DMS79 (cell line): ENCODE measurements around the gene PAPOLB.
A peak's percentile ranks its signal among the peaks of the same experiment; 100 is the strongest.

Experiments used
- DNase-seq: peaks from one replicate; lab custom pipeline; 2025; lab: John Stamatoyannopoulos, UW

PAPOLB gene

DNA sequence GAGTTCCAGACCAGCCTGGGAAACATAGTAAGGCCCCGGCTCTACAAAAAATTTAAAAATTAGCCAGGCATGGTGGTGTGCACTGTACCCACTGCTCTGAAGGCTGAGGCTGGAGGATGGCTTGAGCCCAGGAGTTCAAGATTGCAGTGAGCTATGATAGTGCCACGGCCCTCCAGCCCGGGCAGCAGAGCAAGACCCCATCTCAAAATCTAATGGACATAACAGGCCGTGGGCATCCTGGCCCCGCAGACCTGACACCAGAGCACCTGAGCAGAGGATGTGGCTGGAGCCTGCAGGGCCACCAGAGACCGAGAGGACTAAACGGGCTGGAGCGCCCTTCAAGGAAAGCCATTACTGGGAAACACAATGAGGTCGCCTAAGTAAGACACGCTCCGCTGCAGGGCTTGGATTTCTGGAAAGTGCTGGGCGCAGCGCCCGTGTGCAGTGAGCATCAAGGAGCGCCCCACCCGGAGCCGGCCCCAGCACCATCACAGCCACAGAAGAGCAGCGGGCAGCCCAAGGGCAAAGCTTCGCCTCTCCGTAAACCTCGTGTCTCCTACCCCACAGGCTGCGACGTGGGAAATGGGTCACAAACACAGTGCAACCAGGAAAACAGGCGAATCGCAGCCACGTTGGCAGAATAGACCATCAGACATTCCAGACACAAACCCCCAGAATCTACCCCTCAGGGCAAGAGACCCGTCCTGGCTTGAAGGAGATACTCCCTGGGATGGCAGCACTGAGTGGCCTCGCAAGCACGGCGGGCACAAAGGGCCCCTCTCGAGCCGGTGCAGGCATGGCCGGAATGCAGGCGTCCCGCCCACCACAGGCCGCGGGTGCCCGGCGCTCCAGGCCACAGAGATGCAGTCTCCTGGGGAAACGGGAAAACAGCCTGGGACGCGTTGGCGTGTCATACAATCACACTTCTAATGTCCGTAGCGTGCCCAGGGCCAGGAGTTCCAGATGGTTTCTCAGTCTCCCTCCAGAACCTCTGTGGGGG is 16.8 kb upstream of the PAPOLB start:
- peak; percentile 69 for DNase-seq

DNA sequence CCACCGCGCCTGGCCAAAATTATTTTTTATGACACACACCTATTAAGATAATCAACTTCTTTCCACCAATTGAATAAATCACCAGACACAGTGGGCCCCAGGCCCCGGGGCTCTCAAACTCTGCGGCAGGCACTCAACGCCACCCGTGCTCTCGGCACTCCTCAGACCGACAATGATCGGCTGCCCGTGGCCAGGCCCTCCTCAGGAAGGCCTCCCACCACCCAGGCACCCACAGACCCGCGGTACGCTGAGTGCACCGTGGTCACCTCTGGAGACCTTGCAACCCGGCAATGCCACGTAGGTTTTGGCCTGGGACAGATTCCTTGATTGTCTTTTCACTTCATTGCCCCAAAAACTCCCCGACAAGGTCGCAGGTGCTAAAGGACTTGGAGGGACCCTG is 14.8 kb upstream of the PAPOLB start:
- DNase-seq = no peak

DNA sequence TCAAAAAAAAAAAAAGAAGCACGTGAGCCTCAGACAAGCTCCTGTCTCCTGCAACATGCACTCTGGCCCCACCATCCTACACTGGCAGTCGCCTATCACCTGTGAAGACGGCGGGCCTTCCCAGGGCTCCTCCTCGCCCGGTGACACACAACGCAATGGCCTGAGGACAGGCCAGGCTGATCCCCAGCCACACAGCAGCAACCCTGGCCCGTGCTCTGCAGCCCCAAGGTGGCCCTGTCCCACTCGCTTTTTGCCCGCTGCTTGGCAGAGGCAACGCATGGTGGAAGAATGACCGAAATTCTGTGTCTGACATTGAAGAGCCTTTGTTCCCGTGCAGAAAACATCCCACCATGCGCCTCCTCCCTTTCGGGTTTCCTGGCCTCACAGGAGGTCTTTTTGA is 13.6 kb upstream of the PAPOLB start:
- DNase-seq = no peak

DNA sequence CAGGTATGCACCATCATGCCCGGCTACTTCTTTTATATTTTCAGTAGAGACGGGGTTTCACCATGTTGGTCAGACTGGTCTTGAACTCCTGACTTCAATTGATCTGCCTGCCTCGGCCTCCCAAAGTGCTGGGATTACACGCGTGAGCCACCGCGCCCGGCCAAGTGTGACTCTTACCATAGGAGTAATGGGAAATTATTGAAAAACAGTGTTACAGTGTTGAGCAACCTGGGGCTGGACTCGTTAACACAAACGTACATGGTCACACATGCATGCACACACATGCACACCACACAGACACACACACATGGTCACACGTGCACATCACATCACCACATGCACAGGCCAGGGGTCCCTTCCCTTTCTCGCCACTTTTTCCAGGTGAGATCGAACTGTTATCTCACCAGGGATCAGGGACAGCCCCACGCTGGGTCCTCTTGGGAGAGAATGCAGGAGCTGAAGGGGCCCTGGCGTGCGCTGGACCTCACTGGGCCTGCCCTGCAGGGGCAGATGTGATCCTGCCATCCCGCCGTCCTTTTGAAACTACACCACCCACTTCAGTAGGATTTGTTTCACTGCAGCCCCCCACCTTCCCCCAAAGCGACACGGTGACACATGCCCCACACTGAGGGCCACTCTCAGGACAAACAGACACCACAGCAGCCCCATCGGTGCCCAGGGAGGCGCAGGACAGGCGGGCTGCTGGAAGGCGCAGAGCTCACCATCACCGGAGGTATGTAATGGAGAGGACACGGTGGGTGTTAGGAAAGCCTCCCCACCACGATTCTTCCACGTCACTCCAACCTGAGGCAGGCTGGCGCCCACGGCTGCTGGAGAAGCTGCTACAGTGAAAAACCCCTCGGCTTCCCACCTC is 11.5 kb upstream of the PAPOLB start:
- DNase-seq = no peak

DNA sequence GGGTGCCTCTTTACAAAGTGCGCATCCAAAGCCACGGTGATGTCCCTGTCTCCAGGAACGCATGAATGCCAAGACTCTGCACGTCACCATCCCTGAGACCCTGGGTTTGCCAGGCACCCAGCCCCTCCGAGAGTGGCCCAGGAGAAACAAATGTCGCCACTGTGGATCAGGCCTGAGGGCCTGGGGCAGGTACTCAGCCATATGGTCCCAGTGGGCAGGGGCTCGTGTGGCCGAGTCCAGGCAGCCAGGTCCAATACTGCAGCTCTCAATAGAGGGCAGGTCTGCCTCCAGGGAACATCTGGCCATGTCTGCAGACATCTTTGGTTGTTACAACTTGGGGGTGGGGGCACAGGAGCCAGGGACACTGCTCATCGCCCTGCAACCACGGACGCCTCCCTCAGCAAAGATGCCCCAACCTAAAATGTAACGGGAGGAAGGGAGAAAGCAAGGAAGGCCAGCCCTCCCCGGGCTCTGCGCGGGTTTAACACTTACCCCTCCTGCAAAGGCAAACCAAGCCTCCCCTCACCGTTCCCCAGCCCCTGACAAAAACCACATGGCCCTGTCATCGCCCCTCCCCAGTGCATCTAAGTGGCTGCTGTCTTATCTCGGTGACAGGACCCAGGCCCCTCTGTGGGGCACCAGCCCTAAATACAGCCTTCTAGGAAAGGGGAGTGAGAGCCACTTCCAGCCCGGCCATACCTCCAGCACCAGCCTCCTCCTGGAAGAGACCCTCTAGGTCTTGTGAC is 10.3 kb upstream of the PAPOLB start:
- no peak for DNase-seq

DNA sequence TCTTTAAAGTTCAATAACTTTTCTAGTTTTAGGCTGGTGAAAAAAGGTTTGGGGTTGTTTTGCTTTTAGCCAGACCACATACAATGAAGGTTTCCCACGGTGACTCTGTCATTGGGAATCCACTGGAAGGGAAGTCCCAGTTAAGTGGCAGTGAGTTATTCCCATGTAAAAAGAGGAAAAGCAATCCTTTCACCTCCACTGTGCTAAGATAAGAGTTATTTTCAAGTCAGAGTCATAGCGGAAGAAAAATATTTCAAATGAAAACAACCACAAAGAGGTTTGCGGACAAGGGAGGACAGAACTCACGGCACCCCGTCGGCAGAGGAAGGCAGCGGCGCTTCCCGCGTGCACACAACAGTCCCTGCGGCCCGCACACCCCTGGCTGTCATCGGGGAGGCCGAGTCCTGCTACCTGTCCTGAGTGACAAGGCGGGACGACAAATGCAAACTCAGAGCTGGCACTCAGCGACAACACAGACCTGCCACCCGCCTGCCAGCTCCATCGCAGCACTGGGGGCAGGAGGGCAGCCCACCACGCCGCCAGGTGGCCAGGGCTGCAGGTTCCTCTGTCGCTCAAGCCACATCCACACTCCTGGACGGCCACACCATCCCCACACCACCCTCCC is 9.3 kb upstream of the PAPOLB start:
- no peak for DNase-seq

DNA sequence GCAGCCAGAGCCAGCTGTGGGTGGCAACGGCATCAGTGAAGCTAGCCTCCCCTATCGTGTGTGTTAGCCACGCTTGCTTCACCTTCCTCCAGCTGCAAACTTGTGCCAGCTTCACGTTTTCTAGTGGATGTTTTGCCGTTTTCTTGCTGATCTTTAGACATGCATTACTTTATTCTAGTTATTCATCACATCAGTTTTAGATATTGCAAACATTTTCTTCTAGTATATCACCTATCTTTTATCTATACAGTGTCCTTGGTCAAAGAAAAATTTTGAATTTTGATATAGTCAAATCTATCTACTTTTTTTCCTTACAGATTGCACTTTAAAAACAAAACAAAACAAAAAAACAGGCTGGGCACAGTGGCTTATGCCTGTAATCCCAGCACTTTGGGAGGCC is 6.7 kb upstream of the PAPOLB start:
- no peak for DNase-seq

DNA sequence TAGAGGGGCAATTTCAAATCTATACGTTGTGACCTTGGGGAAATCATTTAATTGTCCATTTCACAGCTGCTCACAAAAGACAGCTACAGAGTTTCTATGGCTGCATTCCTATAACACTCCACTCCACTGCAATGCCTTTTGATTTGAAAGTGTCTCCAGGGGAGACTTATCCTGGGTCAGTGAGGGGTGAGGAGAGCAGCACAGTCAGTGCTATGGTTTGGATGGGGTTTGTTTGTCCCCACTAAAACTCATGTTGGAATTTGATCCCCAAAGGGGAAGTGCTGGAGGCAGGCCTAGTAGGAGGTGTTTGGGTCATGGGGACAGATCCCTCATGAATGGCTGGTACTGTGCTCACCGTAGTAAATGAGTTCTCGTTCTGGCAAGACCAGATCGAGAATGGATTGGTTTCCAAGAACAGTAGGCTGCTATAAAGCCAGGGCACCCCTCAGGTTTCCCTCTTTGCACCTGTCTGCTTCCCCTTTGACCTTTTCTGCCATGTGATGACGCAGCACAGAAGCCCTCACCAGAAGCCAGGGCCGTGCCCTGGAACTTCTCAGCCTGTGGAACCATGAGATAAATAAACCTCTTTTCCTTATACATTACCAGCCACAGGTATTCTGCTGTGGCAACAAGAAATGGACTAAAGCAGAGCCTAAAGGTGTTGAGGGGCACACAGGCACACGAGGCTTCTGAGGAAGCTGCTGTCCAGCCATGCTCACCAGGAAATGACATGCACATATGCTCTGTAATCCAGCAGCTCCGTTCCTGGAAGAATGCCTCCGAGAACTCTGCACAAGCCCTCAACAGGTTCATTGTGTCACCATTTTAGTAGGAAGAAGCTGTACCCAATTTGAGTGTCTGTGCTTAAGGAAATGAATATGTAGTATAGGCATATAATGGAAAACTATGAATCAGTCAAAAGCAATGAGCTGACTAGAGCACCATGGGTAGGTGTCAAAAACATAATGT is 5.0 kb upstream of the PAPOLB start:
- DNase-seq = no peak

DNA sequence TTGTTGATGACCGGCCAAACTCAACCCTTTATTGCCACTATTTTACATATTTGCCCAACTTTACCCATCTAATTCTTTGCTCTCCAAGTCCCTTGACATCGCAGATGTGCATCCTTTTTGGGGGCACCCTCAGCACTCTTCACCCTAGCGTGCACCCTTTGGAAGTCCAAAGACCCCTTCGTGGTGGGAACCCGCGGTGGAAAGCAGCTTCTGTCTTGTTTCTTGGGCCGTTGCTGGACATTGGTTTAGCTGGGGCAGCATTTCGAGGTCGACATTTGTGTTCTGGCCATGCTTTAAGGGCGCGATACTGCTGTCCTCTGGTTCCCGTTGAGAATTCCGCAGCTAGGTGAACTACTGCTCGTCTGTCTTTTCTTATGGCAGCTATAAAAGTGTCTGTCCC is 326 bp upstream of the PAPOLB start:
- no peak for DNase-seq

DNA sequence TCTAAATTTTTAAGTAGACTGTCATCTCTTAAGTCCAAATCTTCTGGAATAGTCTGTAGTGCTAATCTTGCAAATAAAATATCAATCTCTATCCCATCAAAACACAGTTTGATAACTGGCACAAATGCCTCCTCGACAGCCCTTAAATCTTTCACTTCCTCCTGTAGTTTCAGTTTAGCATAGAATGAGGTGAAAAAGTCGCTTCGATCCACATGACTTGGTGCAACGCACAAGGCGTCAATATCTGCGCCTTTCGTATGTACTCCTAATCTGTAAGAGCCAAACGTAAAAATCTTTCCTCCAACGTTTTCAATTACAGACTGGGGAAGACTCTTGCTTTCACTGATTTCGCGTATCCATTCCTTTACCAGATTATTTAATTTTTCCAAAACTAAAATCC is 603 bp downstream of the PAPOLB start:
- DNase-seq = no peak

DNA sequence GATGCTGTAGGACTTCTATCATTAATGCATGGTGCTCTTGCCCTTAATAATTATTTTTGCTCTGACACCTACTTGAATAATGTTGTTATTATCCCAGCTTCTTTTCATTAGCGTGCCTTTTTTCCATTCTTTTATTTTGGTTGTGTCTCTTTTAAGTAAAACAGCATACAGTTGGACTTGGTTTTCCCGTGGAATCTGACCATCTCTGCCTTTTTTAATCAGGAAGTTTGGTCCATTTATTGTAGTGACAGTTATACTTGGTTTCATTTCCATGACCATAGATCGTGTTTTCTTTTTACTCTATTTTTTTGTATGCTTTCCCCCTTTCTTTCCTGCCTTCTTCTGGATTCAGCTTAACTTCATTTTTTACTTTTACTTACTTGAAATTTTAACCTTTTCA is 4.6 kb downstream of the PAPOLB start:
- no peak for DNase-seq

DNA sequence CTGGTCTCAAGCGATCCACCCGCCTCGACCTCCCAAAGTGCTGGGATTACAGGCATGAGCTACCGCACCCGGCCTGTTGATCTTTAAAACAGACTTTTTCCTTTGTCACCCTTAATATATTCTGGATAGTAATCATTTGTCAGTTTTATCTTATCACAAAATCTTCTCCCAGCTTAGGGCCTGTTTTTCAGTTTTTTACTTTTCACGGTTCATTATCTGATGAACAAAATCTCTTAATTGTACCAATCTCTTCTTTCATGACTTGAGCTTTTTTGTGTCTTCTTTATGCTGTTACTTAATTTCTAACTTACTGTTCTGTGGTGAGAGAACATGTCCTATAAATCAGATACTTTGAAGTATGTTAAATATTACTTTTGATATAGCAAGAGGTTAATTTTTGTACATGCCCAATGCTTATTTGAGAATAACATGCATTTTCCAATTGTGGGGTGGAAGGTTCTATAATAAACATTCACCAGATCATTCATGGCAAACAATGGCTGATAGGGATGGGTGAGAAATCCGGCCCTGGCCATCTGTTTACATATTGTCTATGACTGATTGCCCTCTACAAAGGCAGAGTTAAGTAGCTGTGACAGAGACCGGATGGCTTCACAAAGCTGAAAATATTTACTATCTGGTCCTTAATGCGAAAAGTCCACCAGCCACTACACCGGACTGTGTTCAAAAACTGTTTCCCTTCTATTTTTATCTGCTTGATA is 5.3 kb downstream of the PAPOLB start:
- DNase-seq = no peak

DNA sequence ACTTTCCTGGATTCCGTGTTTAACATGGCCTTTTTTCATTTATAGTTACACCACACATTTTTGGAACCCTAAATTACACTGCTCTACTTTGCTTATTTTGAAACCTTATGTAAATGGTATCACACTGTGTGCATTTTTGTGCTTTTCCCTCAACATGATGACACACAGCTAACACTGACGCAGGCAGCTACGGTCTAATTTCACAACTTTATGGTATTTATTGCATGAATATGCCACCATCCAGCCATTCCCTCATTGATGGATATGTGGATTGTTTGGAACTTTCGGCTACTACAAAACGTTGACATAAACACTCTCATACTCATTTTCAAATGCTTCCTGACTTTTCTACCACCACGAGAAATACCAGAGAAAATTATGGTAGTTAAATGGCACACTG is 6.9 kb downstream of the PAPOLB start:
- no peak for DNase-seq

DNA sequence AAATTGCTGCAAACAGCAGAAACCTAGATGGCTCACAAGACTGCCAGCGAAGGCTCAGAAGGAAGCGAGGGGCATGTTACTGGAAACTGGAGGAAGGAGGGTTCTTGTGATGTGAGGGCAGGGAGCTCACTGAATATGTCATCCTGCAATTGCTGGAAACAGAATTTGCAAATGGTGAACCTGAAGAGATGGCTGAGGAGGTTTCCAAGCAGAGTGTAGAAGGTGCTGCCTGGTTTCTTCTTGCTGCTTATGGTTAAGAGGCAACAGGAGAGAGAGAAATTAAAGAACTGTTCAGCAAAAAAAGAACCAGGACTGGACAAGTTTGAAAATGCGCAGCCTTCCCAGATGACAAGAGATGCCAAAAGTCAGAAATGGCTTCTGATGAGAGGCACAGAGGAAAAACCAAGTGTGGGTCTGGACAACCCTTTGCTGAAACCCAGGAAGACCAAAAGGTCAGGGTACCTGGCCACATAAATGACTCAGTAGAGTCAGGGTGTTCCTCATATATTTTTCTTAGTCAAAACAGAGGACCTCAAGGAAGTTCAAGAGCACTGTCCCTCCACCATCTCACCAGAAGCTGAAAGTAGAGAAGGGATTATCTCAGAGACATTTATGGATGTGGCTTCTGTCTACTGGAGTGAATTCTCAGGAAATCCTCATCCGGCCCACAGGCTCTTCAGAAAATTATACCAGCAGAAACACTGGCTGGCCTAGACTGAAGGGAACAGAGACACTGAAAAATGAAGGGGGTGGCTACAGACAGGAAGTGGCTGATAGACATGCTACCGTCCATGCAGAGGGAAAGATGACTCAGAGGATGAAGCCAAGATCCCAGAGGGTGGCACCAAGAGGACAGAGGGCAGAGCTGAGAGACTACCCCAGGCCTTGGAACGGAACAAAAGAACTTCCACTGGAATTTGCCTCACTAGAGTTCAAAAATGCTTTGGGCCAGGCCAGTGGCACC is 10.1 kb downstream of the PAPOLB start:
- no peak for DNase-seq

DNA sequence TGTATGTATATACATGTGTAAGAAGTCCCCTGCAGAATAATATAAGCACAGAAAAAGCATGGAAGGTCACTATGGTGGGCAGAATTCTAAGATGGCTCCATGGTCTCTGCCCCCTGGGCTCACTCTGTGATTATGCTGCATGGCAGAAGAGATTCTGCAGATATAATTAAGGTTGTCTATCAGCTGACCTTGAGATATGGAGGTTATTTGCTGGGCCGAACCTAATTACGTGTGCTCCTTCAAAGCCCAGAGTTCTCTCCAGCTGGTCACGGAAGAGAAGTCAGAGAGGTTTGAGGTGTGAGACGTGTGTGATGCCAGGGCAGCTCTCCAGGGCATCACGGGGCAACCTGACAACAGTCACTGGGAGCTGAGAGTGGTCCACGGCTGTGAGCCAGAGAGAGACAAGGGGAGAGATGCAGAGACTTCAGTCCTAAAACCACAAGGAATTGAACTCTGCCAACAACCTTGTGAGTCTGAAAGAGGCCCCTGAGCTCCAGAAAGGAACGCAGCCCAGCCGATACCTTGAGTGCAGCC is 11.5 kb downstream of the PAPOLB start:
- no peak for DNase-seq

DNA sequence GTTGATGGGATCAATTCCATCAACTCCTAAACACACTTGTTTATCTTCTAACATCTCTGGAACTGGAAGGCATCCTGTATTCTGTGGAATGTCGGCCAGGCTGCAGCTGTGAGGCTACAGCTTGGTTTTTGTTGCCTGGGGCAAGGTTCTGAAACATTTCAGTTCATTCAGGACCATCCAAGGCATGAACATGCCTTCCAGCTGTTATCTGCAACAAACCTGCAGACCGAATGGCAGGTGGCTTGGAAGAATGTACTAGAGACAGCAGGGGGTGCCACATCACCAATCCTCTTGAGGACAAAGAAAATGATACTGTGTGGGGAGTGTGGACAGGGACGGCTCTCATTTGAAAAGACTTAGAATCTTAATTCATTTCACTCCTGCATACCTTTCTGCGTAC is 12.4 kb downstream of the PAPOLB start:
- peak; percentile 19 for DNase-seq

DNA sequence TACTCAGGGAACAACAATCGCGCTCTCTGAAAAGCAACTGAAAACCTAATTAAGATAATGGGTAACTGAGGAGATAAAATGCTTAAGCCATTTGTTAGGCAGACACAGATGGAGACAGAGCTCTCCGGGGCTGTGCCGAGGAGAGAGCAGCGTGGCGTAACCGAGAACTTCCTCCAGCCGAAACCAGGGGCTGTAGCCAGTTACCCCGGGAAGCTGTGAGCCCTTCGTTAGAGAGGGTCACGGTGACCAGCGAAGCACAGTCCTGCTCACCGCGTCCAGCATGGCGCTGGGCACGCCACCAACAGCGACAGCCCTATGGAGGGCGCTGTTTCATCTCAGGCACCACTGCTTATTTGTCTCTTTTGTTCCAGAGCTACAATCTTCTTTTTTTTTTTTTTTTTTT is 16.1 kb downstream of the PAPOLB start:
- peak; percentile 24 for DNase-seq

DNA sequence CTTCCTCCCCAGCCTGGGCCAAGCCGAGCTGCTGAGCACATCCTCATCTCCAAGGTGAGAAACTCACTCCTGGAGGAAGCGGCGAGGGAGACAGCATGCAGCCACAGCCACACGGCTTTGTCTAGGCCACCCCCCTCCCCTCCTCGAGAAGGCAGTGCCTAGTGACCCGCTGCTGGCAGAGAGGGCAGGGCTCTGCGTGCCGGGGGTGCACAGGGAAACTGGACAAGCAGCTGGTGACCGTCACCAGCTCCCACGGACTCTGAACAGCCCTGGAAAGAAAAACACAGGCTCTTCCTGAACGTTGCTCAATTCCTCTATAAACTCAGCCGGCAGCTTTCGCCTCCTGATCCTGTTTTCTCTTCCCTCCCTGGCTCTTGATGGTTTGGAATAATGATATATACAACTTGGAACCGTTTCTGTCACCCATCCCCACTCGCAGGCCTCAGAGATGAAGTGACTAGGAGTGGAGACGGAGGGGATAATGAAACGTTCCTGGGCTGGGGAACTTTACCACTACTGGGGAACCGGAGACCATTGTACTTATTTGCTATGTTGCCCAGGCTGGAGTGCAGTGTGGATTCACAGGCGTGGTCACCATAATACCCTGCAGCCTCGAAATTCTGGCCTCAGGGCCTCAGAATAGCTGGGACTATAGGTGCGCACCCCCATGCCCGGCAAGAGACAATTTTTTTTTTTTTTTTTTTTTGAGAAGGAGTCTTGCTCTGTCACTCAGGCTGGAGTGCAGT is 19.3 kb downstream of the PAPOLB start:
- no peak for DNase-seq
